ENCODE results near the gene SNAI1.
"Not testable (repeated sequence)": the region's sequence is repeated elsewhere in the genome, so short reads cannot be mapped to it uniquely, and the experiment has no call there.

SNAI1 gene

DNA sequence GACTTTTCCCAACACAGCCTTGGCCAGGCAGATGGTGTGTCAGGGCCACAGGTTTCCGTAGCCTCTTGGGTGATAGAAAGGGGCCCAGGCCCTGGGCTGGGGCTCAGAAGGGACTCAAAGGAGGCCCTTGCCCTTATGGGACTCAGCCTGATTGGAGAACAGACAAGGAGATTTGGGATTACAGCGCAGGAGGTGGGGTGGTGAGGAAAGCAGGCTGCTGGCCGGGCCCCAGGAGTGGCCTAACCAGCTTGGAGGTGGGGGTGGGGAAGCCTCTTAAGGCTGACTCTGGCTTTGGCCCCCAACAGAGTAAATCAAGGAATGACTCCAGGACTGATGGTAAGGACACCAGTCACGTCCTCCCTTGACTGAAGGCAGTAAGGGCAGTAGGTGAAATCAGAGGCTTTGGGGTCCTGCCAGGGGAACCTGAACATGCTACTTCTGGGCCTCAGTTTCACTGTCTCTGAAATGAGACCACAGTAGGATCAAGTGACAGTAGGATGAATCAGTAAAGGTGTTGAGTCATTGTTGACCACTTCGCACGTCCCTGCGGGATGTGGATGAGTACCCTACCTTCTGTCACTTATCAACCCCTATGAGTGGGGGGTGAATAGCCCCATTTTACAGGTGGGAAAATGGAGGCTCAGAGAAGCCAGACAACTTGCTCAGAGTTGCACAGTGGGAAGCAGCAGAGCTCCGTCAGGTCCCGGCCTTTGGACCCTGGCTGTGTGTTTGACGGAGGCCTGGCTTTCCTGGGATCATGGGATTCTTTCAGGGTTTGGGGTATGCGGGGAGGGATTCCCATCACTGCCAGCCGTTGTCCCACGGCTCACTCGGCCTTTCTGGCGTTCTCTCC is 4.5 kb downstream of the SNAI1 start:
- no peak for DNase-seq

DNA sequence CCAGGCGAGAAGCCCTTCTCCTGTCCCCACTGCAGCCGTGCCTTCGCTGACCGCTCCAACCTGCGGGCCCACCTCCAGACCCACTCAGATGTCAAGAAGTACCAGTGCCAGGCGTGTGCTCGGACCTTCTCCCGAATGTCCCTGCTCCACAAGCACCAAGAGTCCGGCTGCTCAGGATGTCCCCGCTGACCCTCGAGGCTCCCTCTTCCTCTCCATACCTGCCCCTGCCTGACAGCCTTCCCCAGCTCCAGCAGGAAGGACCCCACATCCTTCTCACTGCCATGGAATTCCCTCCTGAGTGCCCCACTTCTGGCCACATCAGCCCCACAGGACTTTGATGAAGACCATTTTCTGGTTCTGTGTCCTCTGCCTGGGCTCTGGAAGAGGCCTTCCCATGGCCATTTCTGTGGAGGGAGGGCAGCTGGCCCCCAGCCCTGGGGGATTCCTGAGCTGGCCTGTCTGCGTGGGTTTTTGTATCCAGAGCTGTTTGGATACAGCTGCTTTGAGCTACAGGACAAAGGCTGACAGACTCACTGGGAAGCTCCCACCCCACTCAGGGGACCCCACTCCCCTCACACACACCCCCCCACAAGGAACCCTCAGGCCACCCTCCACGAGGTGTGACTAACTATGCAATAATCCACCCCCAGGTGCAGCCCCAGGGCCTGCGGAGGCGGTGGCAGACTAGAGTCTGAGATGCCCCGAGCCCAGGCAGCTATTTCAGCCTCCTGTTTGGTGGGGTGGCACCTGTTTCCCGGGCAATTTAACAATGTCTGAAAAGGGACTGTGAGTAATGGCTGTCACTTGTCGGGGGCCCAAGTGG is 5.3 kb downstream of the SNAI1 start:
- DNase-seq = no peak

GRCh38 chr20:49989234-49990065 is 6.7 kb downstream of the SNAI1 start:
- no peak for DNase-seq

DNA sequence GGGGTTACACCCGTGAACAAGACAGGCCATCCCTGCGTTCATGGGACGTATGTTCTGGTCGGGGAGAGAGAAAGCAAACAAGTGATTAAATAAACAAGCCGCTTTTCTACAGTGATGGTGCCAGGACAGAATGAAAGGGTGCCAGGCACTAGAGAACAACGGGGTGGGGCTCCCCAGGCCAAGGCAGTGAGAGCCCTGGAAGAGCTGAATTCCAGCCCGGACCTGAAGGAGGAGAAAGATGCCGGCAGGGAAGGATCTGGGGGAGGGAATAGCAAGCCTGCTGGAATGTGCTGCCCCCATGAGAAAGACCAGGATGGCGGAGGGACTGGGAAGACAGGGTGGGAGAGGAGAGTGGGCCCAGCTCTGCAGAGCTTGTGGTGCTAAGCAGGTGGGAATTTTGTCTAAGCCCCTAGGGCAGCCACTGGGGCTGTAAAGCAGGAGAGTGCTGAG is 7.5 kb downstream of the SNAI1 start:
- no peak for DNase-seq

DNA sequence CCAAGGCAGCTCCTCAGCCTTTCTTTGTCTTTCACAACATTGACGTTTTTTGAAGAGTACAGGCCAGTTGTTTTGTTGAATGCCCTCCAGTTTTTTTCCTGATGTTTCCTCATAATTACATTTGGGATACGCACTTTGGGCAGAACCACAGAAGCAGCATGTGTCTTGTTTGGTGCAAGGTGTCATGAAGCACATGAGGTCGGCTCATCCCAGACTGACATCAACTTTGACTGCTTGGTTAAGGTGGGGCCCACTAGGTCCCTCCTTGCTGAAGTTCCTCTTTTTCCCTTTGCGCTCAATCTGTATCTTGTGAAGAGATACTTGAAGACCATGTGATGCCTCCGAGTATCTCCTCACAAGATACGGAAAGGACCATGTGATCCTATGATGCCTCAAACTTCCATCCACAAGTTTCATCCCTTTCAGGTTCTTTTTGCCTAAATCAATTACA is 10.5 kb downstream of the SNAI1 start:
- DNase-seq = no peak

- no peak for DNase-seq
These were observed 12.8 kb downstream of the SNAI1 start for GRCh38 chr20:49995586-49995985.

GRCh38 chr20:49998478-49999188 is 15.9 kb downstream of the SNAI1 start:
- DNase-seq = not testable (repeated sequence)

GRCh38 chr20:49999329-49999728 is 16.5 kb downstream of the SNAI1 start:
- DNase-seq = no peak

DNA sequence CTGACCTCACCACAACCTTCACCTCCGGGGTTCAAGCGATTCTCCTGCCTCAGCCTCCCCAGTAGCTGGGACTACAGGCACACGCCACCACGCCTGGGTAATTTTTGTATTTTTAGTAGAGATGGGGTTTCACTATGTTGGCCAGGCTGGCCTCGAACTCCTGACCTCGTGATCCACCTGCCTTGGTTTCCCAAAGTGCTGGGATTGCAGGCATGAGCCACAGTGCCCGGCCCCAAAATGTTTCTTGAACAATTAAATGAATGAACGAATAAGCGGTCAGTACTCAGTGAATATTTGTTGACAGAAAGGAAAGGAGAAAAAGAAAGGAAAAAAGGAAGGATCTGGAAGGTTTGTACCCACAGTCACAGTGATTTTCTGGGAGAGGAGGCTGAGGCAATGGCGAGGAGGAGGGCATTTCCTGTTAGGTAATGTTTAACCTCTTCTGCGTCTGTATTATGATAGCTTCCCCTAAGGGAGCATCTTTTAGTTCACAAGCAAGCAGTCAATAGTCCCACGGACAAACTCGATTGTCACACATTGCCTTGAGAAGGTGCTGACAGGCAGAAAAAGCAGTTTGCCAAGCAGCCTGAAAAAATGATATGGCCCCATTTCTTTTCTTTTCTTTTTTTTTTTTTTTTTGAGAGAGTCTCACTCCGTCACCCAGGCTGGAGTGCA is 17.9 kb downstream of the SNAI1 start:
- DNase-seq = not testable (repeated sequence)

GRCh38 chr20:50001784-50002311 is 19.1 kb downstream of the SNAI1 start:
- DNase-seq = no peak

GRCh38 chr20:50003253-50003656 is 20.5 kb downstream of the SNAI1 start:
- no peak for DNase-seq

GRCh38 chr20:50004229-50004628 is 21.4 kb downstream of the SNAI1 start:
- DNase-seq = no peak

DNA sequence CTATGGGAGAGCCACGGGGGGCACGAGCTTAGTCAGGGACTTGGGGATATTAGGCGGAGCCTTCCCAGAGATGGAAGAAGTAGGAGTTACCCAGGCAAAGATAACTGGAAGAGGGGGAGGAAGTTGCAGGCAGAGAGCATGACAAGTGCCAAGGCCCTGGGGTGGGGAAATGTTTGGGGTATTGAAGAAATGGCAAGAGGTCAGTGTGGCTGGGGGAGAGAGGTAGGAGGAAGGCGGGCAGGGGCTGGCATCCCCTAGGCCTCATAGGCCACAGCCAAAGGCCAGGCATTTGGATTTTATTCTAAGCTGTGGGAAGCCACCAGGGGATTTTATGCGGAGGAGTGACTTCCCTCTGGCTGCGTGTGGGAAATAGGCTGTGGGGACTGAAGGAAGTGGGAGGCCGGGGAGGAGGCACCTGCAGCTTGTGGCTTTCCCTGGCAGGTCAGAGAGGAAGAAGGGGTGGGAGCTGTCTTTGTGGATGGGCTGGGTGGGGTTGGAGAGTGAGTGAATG is 22.7 kb downstream of the SNAI1 start:
- no peak for DNase-seq

DNA sequence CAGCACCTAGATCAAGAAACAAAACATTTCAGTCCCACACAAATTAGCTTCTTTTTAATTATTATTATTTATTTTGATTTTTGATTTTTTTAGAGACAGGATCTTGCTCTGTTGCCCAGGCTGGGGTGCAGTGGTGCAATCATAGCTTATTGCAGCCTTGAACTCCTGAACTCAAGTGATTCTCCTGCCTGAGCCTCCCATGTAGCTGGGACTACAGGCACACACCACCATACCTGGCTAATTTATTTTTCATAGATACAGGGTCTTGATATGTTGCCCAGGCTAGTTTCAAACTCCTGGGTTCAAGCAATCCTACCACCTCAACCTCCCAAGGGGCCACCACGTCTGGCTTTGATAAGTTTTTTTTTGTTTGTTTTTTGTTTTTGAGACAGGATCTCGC is 24.6 kb downstream of the SNAI1 start:
- no peak for DNase-seq

GRCh38 chr20:50008007-50008406 is 25.2 kb downstream of the SNAI1 start:
- no peak for DNase-seq

DNA sequence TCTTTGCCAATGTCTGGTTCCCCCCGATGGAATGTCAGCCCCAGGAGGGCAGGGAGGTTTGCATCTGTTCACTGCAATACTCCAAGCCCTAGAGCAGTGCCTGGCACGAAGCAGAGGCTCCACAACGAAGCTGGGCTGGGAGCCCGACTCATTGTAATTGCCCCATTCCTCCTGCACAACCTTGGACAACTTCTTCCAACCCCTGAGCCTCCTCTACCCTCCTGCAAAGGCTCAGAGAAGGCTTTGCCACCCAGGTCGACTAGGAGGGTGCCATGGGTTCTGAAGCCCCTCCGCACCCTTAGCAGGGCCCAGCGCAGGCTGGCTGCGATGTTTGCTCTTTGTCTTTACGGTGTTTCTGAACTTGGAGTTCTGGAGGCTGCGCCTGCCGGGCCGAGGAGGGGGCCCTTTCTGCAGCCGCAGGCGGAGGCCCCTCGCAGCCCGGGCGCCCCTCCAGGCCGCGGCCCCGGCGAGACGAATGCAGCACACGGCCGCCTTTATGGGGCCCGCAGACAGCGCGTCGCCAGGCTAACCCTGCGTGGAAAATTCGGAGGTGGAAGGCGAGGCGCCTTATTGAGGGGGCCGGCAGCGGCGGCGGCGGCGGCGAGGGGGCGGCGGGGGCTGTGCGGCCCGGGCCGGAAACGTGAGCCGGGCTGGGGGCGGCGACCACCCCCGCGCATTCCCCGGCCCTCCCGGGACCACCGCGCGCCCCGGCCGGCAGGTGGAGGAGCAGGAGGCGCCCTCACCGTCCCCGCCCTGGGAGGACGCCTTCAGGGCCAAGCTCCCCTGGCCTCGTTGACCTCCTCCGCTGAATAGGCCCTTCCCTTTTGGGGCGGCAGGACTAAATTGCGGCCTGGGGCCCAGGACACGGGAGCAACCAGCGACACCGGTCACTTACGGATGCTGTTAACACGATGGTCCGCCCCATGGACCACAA is 27.0 kb downstream of the SNAI1 start:
- no peak for DNase-seq

- not testable (repeated sequence) for DNase-seq
These were observed 28.8 kb downstream of the SNAI1 start for GRCh38 chr20:50011597-50011996.

- no peak for DNase-seq
These were observed 29.8 kb downstream of the SNAI1 start for GRCh38 chr20:50012282-50013263.

DNA sequence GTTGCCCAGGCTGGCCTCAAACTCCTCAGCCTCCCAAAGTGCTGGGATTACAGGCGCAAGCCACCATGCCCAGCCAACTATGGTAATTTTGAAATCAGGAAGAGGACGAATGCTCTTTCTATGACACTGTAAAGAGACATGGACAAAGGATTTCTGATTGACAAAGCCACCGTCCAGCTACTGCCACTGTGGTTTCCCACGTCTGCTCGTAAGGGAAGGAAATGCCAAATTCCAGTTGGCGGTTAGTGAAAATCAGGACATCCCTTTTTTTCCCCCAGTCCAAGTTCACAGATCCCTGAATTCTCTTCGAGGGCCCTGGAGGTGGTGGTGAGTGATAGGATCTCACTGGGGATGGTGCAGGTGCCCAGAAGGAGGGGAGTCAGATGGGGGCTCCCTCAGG is 31.2 kb downstream of the SNAI1 start:
- DNase-seq = no peak
